Thymus (tissue), 11 donors: ENCODE measurements around the gene RNU6-1. TPM values are rescaled to one million over a fixed set of nuclear protein-coding genes. Genes with fewer than 3 reads are reported as not detected.

Experiments used
- DNase-seq, 9 donors: peaks; one replicate each; pipeline ENCODE4 v3.0.0-alpha.2; 2013; ENCODE audit warnings: low spot score in 9 of 9, low read depth in 6 of 9, missing footprints in 1 of 9
- H3K27ac ChIP-seq, 2 donors: one replicate each; pipeline ENCODE4 v1.5.1; 2013; ENCODE audit warnings: control low read depth in 1 of 2, low read depth in 1 of 2, low read length in 1 of 2, mild to moderate bottlenecking in 1 of 2, moderate library complexity in 1 of 2
- H3K27me3 ChIP-seq, 2 donors: one replicate each; pipeline ENCODE4 v1.5.1; 2013; ENCODE audit warnings: low read length in 1 of 2; ENCODE audit not compliant: control insufficient read depth in 2 of 2, insufficient read depth in 1 of 2
- H3K36me3 ChIP-seq, 2 donors: one replicate each; pipeline ENCODE4 v1.5.1; 2013; ENCODE audit warnings: low read length in 1 of 2, mild to moderate bottlenecking in 1 of 2, moderate library complexity in 1 of 2; ENCODE audit not compliant: control insufficient read depth in 2 of 2, insufficient read depth in 2 of 2
- H3K4me1 ChIP-seq, 2 donors: one replicate each; pipeline ENCODE4 v1.5.1; 2013; ENCODE audit warnings: low read length in 2 of 2; ENCODE audit not compliant: control insufficient read depth in 2 of 2, insufficient read depth in 2 of 2
- H3K4me3 ChIP-seq, 2 donors: one replicate each; pipeline ENCODE4 v1.5.1; 2013; ENCODE audit warnings: low read length in 2 of 2, control low read depth in 1 of 2, mild to moderate bottlenecking in 1 of 2
- H3K9me3 ChIP-seq, 2 donors: one replicate each; pipeline ENCODE4 v1.5.1; 2013; ENCODE audit warnings: low read length in 1 of 2, mild to moderate bottlenecking in 1 of 2; ENCODE audit not compliant: control insufficient read depth in 2 of 2, insufficient read depth in 1 of 2
- WGBS: extraction: QIAGEN DNeasy Blood & Tissue Kit; methylation state at CpG from one replicate; pipeline ENCODE4 v1.1.7; 2013; 5-methylcytosine and 5-hydroxymethylcytosine counted together
- polyA plus RNA-seq: library from polyadenylated mRNA; stranded (reverse); fragments of 200-250 nt; gene quantifications from one replicate; pipeline ENCODE4 v1.2.3, GENCODE V29; 2013
- total RNA-seq: library from RNA; stranded (reverse); fragments of 120-200 nt; gene quantifications from one replicate; pipeline ENCODE4 v1.2.4, GENCODE V29; 2013
- donor health status: healthy.

RNU6-1 gene
- total and polyA plus RNA-seq, 2 donors = not detected

DNA sequence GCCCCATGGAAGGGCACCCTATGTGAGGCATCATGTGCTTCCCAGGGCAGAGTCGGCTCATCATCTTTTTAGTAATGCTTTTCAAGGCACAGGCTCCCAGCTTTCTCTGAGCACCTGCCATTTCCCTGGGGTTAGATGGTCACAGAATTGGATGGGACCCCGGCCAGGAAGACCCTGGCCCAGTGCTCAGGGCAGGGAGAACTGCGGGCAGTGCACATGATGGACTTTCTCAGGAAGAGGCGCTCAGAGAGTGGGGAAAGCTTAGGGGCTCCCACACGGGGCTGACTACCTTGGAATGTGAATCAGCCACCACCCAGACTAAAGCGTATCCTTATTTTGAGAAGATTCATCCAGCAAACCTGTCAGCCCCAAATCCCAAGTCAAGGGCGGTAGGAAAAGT, 31.0 kb downstream of the RNU6-1 start:
- Histone ChIP-seq H3K27ac (no peak overlapping the region), H3K27me3 (peaks cover 0 to 7% of the 10 kb centered on the region in 2 donors), H3K4me1 (peaks cover 5 to 26% of the 10 kb centered on the region in 2 donors), H3K9me3 (no peaks in the 10 kb centered on the region), H3K4me3 (no peak overlapping the region), H3K36me3 (peaks cover 12 to 21% of the 10 kb centered on the region in 2 donors)
- DNase-seq = no peak
- 98% methylated on average over 7 of the region's 7 CpGs for WGBS

DNA sequence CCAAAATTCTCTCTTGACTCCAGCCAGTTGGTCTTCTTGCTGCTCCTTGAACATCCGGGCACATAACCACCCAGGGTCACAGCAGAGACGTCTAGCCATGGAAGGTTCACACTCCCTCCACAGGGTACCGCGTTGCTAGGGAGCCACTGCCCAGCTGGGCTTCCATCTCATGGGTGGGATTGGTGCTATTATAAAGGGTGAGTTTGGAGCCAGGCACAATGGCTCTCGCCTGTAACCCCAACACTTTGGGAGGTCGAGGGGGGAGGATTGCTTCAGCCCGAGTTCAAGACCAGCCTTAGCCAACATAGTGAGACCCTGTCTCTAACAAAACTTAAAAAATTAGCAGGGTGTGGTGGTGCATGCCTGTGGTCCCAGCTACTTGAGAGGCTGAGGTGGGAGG, 32.0 kb downstream of the RNU6-1 start:
- Histone ChIP-seq H3K4me1 (peaks cover 5 to 26% of the 10 kb centered on the region in 2 donors), H3K36me3 (peaks cover 12 to 21% of the 10 kb centered on the region in 2 donors), H3K27me3 (peaks cover 0 to 7% of the 10 kb centered on the region in 2 donors), H3K4me3 (no peak overlapping the region), H3K27ac (no peak overlapping the region), H3K9me3 (no peaks in the 10 kb centered on the region)
- 99% methylated on average over 7 of the region's 7 CpGs for WGBS
- DNase-seq = no peak

- DNase-seq = no peak
- no peak overlapping the region for H3K27ac ChIP-seq
- peaks cover 0 to 3% of the 10 kb centered on the region in 2 donors for H3K27me3 ChIP-seq
- no peaks in the 10 kb centered on the region for H3K9me3 ChIP-seq
- WGBS = 96% methylated on average over 5 of the region's 5 CpGs
- no peak overlapping the region for H3K4me3 ChIP-seq
- H3K4me1 ChIP-seq = peaks cover 5 to 26% of the 10 kb centered on the region in 2 donors
- H3K36me3 ChIP-seq = peaks cover 12 to 23% of the 10 kb centered on the region in 2 donors
These were observed 32.7 kb downstream of the RNU6-1 start for GRCh38 chr15:67807141-67807540.

- H3K4me1 ChIP-seq = peaks cover 5 to 23% of the 10 kb centered on the region in 2 donors
- no peak overlapping the region for H3K4me3 ChIP-seq
- no peaks in the 10 kb centered on the region for H3K27me3 ChIP-seq
- no peak overlapping the region for H3K27ac ChIP-seq
- H3K36me3 ChIP-seq = peaks cover 15 to 23% of the 10 kb centered on the region in 2 donors
- no peaks in the 10 kb centered on the region for H3K9me3 ChIP-seq
- WGBS = 99% methylated on average over 18 of the region's 18 CpGs
- DNase-seq = no peak
These were observed 33.3 kb downstream of the RNU6-1 start for GRCh38 chr15:67806536-67806935.

DNA sequence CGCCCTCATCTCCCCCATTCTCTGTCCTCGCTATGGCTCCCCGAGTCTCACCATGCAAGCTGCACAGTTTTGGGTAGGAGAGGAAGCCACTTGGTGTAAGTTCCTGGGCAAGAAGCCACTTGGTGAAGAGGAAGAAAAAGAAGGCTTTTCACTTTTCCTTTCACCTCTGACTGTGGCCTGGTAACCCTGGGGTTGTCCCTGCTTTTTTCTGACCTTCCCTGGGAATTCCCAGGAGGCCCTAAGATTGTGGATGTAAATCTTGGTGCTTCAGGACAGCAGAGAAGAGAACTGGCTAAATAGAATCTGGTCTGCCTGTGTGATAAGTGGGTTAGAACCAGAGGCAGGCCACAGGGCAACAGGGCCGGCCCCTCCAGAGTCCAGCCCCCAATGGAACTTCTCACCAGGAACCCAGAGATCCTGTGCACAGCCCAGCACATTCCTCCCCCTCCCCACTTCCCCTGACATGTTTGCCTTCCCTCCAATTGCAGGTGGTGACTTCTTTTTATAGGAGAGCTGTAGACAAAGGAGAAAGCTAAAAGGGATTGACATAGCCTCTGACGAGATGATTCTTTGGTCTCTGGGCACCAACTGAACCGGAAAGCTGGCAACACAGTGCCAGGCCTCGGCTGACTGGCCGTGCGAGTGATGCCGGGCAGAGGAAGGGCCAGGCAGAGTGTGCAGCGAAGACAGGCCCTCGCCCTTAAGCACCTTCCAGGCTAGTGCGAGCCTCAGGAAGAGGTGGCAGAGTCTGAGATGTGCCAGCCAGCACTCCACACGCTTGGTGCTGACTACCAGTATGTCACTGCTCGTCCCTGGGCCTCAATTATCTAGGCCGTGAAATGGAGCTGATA, 34.0 kb downstream of the RNU6-1 start:
- H3K27ac ChIP-seq = no peak overlapping the region
- DNase-seq = no peak
- no peak overlapping the region for H3K4me3 ChIP-seq
- H3K9me3 ChIP-seq = no peaks in the 10 kb centered on the region
- H3K27me3 ChIP-seq = no peaks in the 10 kb centered on the region
- peaks cover 5 to 23% of the 10 kb centered on the region in 2 donors for H3K4me1 ChIP-seq
- H3K36me3 ChIP-seq = peaks cover 18 to 23% of the 10 kb centered on the region in 2 donors
- WGBS = 87% methylated on average over 16 of the region's 16 CpGs

GRCh38 chr15:67805008-67805665, 34.7 kb downstream of the RNU6-1 start:
- no peak for DNase-seq
- no peaks in the 10 kb centered on the region for H3K9me3 ChIP-seq
- no peaks in the 10 kb centered on the region for H3K27me3 ChIP-seq
- no peak overlapping the region for H3K4me3 ChIP-seq
- 90% methylated on average over 17 of the region's 17 CpGs for WGBS
- H3K4me1 ChIP-seq = peaks cover 5 to 23% of the 10 kb centered on the region in 2 donors
- peaks cover 19 to 23% of the 10 kb centered on the region in 2 donors for H3K36me3 ChIP-seq
- H3K27ac ChIP-seq = no peak overlapping the region

DNA sequence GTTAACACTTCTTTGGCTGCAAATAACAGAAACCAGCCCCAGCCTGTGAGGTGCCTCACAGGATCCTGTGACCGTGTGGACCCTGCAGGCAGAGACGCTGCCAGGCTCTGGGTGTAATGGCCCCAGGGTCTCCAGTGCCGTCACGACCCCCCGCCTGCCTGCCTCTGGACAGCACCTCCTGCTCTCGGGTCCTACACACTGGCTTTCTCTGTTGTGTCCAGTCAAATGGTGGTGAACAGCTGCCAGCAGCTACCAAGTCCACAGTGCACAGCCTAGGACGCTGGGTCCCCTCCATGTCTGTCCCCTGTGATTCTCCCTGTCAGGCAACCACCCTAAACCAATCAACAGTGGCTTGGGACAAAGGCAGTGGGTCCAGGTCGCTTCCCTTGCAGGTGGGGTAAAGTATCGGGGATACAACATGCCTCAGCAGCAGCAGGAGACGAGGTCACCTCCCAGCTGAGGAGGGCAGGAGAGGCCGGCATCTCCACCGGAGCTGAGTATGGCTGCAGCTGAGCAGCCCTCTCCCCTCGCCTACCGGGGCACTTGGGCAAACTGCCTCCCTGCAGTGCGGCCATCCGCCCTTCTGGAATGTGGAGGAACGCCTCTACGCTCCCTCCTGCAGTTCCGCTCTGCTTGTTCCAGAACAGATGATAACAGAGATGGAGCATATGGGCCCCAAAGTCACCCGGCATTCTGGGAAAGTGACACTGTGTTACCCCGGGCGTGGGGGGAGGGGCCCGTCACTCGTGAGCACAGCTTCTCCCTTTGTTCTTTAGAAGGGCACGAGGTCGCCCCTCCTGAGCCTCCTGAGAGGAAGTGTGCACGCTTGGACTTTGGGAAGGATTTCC, 35.6 kb downstream of the RNU6-1 start:
- H3K27ac ChIP-seq = no peak overlapping the region
- H3K4me1 ChIP-seq = peaks cover 9 to 26% of the 10 kb centered on the region in 2 donors
- no peak for DNase-seq
- 94% methylated on average over 27 of the region's 27 CpGs for whole genome bisulfite sequencing
- no peaks in the 10 kb centered on the region for H3K27me3 ChIP-seq
- no peak overlapping the region for H3K4me3 ChIP-seq
- H3K9me3 ChIP-seq = no peaks in the 10 kb centered on the region
- peaks cover 19 to 23% of the 10 kb centered on the region in 2 donors for H3K36me3 ChIP-seq

DNA sequence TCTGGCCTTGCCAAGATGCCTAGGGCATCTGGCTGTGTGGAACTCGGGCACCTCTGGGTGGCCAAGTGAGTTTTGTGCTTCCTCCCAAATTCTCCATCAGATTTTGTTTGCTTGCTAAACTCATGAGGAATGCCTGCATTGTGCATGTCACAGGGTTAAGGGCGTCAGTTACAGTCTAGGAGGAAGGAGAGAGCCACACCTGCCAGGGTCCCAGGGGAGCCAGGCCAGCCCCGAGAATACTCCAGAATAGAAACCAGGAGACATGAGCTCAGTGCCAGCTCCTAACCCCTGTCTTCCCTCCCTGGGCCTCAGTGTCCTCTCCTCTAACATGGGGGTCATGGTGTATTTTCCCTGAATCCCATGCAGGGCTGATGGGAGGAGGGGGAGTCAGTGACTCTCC, 36.5 kb downstream of the RNU6-1 start:
- H3K36me3 ChIP-seq = peaks cover 23 to 24% of the 10 kb centered on the region in 2 donors
- no peak overlapping the region for H3K27ac ChIP-seq
- WGBS = 95% methylated on average over 3 of the region's 3 CpGs
- H3K27me3 ChIP-seq = no peaks in the 10 kb centered on the region
- no peak for DNase-seq
- peaks cover 10 to 29% of the 10 kb centered on the region in 2 donors for H3K4me1 ChIP-seq
- H3K4me3 ChIP-seq = no peak overlapping the region
- H3K9me3 ChIP-seq = no peaks in the 10 kb centered on the region
